OCI-LY3 (cell line): ENCODE results near the gene RC3H1.

Experiments used
- H2AFZ ChIP-seq: fragments of 200-600, 300-600 bp; shearing (Covaris generic); 2 replicates; pipeline ENCODE4 v1.6.0; 2014; ENCODE audit warnings: antibody characterized with exemption, low read depth, low read length
- H3K27ac ChIP-seq: fragments of 200-600, 300-600 bp; sonication (generic); 2 replicates; pipeline ENCODE4 v1.5.1; 2014; ENCODE audit warnings: mild to moderate bottlenecking, low read length, moderate library complexity, mixed read lengths
- H3K27me3 ChIP-seq: fragments of 200-600, 300-600 bp; sonication (generic); 2 replicates; pipeline ENCODE4 v1.6.1; 2014; ENCODE audit warnings: low read depth, low read length, mixed read lengths
- H3K36me3 ChIP-seq: fragments of 200-600, 300-600 bp; sonication (generic); replicated peaks from 2 replicates; pipeline ENCODE3; 2014; ENCODE audit warnings: low read depth, low read length, mixed read lengths
- H3K4me1 ChIP-seq: fragments of 300-600, 200-600 bp; sonication (generic); 2 replicates; pipeline ENCODE4 v1.6.1; 2014; ENCODE audit warnings: low read length, mixed read lengths
- H3K4me2 ChIP-seq: fragments of 200-600, 300-600 bp; sonication (generic); 2 replicates; pipeline ENCODE4 v1.6.1; 2014; ENCODE audit warnings: low read length, mixed read lengths
- H3K4me3 ChIP-seq: fragments of 300-600, 200-600 bp; sonication (generic); 2 replicates; pipeline ENCODE4 v1.5.1; 2014; ENCODE audit warnings: antibody characterized with exemption, mild to moderate bottlenecking, low read length, moderate library complexity
- H3K79me2 ChIP-seq: fragments of 300-600, 200-600 bp; shearing (Covaris generic); 2 replicates; pipeline ENCODE4 v1.6.1; 2014; ENCODE audit warnings: mild to moderate bottlenecking, low read length, mixed read lengths
- H3K9ac ChIP-seq: fragments of 300-600, 200-600 bp; shearing (Covaris generic); 2 replicates; pipeline ENCODE4 v1.6.0; 2014; ENCODE audit warnings: mild to moderate bottlenecking, low read length, moderate library complexity
- H3K9me3 ChIP-seq: fragments of 200-600, 300-600 bp; shearing (Covaris generic); 2 replicates; pipeline ENCODE4 v1.6.1; 2014; ENCODE audit warnings: low read length, mixed read lengths; ENCODE audit not compliant: insufficient read depth
- H4K20me1 ChIP-seq: fragments of 200-600, 300-600 bp; sonication (generic); 2 replicates; pipeline ENCODE4 v1.6.1; 2016; ENCODE audit warnings: low read length, mixed read lengths; ENCODE audit not compliant: insufficient read depth
- CTCF ChIP-seq: fragments of 200-600, 300-600 bp; sonication (generic); IDR thresholded peaks from 2 replicates; pipeline ENCODE4 v1.5.1; 2014; ENCODE audit warnings: antibody characterized with exemption, low read length, low read depth
- EZH2phosphoT487 ChIP-seq: fragments of 200-600 bp; shearing (Covaris generic); IDR thresholded peaks from 2 replicates; pipeline ENCODE4 v1.6.1; 2018; ENCODE audit warnings: antibody characterized with exemption, mixed run types, low read depth

The RC3H1 gene

GRCh38 chr1:174007851-174008250 is 14.3 kb downstream of the RC3H1 start:
- peaks cover 84% of the 10 kb centered on the region for H4K20me1 ChIP-seq
- no peaks in the 10 kb centered on the region for H3K9me3 ChIP-seq
- H3K27me3 ChIP-seq: no peaks in the 10 kb centered on the region
- no peak overlapping the region for H3K4me3 ChIP-seq
- H3K4me2 ChIP-seq: no peak overlapping the region
- no peak overlapping the region for H3K9ac ChIP-seq
- peaks cover 95% of the 10 kb centered on the region for H3K79me2 ChIP-seq
- no peak overlapping the region for H3K27ac ChIP-seq
- H2AFZ ChIP-seq: no peak overlapping the region
- TF ChIP-seq EZH2phosphoT487: no peak
- TF ChIP-seq CTCF: no peak
- H3K4me1 ChIP-seq: peaks cover 24% of the 10 kb centered on the region
- H3K36me3 ChIP-seq: peaks cover 19% of the 10 kb centered on the region

- peaks cover 12% of the 10 kb centered on the region for H3K36me3 ChIP-seq
- H4K20me1 ChIP-seq: peaks cover 90% of the 10 kb centered on the region
- H3K27ac ChIP-seq: no peak overlapping the region
- no peak for TF ChIP-seq CTCF
- TF ChIP-seq EZH2phosphoT487: no peak
- H3K9ac ChIP-seq: no peak overlapping the region
- H3K4me1 ChIP-seq: peaks cover 34% of the 10 kb centered on the region
- H2AFZ ChIP-seq: no peak overlapping the region
- no peaks in the 10 kb centered on the region for H3K27me3 ChIP-seq
- H3K4me2 ChIP-seq: peak overlapping the region; percentile 51
- no peaks in the 10 kb centered on the region for H3K9me3 ChIP-seq
- peaks cover 90% of the 10 kb centered on the region for H3K79me2 ChIP-seq
- H3K4me3 ChIP-seq: no peak overlapping the region
Observed at GRCh38 chr1:174005032-174005431, 17.1 kb downstream of the RC3H1 start.

GRCh38 chr1:174003867-174004266 is 18.3 kb downstream of the RC3H1 start:
- TF ChIP-seq CTCF (no peak), EZH2phosphoT487 (no peak)
- Histone ChIP-seq H2AFZ (no peak overlapping the region), H3K9me3 (no peaks in the 10 kb centered on the region), H3K27ac (no peak overlapping the region), H3K4me2 (no peak overlapping the region), H3K9ac (no peak overlapping the region), H3K27me3 (no peaks in the 10 kb centered on the region), H3K79me2 (peaks cover 90% of the 10 kb centered on the region), H3K4me1 (peaks cover 28% of the 10 kb centered on the region), H4K20me1 (peaks cover 87% of the 10 kb centered on the region), H3K36me3 (peaks cover 15% of the 10 kb centered on the region), H3K4me3 (no peak overlapping the region)

GRCh38 chr1:174001573-174001972 is 20.6 kb downstream of the RC3H1 start:
- Histone ChIP-seq H3K9me3 (no peaks in the 10 kb centered on the region), H3K36me3 (peaks cover 4% of the 10 kb centered on the region), H3K4me2 (no peak overlapping the region), H3K27ac (no peak overlapping the region), H3K79me2 (peaks cover 91% of the 10 kb centered on the region), H3K4me1 (peaks cover 35% of the 10 kb centered on the region), H3K4me3 (no peak overlapping the region), H2AFZ (no peak overlapping the region), H3K9ac (no peak overlapping the region), H4K20me1 (peaks cover 89% of the 10 kb centered on the region), H3K27me3 (no peaks in the 10 kb centered on the region)
- TF ChIP-seq CTCF: no peak
- no peak for TF ChIP-seq EZH2phosphoT487
